Erythroblast (primary cell): ENCODE measurements around the gene CDT1.

Source experiments
- GATA1 ChIP-seq: IDR thresholded peaks from 2 replicates; pipeline ENCODE4 v1.6.1; 2011; ENCODE audit warnings: low read depth, mild to moderate bottlenecking, control low read depth, low read length, moderate library complexity
- POLR2A ChIP-seq: IDR thresholded peaks from 2 replicates; pipeline ENCODE4 v1.6.1; 2011; ENCODE audit warnings: mild to moderate bottlenecking, low read length

DNA sequence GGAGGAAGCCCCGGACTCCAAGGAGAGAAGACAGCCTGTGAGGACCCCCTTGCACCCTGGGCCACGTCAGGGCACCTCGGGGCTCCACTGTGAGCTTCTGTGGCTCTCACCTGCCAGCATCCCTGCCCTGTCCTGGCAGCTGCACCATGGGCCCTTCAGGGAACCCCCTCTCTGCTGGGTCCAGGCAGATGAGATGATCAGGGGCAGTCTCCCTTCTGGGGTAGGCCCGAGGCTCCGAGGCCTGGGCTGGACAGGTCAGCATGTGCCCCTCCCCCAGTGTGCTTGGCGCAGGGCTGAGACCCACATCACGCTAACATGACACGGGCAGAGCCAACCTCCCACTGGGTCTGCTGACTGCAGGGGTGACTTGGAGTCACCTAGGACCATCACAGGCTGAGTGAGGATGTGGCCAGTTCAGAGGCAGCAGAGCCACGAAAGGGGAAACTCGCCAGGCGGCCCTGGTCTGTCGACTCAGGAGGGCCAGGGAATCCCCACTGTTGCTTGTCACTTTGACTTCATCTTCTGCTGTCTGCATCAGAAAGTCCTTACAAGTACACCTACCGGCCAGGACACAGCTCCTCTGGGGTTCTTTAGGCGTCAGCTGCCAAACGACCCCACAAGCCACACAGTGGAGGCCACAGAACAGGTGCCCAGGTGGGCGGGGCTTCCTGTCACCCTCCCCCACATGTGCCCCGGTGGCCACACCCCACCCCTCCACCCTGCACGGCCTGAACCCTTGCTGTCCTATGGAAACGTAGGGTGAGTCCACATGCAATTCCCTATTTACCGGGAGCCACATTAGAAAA lies 50.9 kb downstream of the CDT1 start:
- TF ChIP-seq POLR2A = no peak
- no peak for TF ChIP-seq GATA1
